GM12865 (cell line): Measurements from ENCODE around the gene NBPF4.

Experiments
- DNase-seq: peaks from one replicate; pipeline ENCODE4 v3.0.0; 2010; ENCODE audit warnings: low read depth
- H3K4me3 ChIP-seq: 2 replicates; pipeline ENCODE4 v1.5.1; 2011; ENCODE audit warnings: mild to moderate bottlenecking, low read depth, low read length, control low read depth
- CTCF ChIP-seq: IDR thresholded peaks from 2 replicates; pipeline ENCODE4 v1.5.1; 2011; ENCODE audit warnings: low read length, control low read depth, low read depth, inconsistent platforms; ENCODE audit not compliant: insufficient read depth; ENCODE audit errors: missing control alignments

The NBPF4 gene

GRCh38 chr1:108200687-108201051 lies 43.2 kb downstream of the NBPF4 start:
- peak; percentile 63 for DNase-seq
- TF ChIP-seq CTCF: peak; percentile 21
- peak overlapping the region; percentile 95 for H3K4me3 ChIP-seq

GRCh38 chr1:108199781-108200686 lies 43.8 kb downstream of the NBPF4 start, which contains the start of gene SLC25A24:
Gene SLC25A24, minus strand, starts transcription at chr1:108200343. Its CDS starts 205 bp downstream, at chr1:108200138.
- DNase-seq: peak; percentile 86
- H3K4me3 ChIP-seq: peak within 1 kb of the TSS; percentile 95
- no peak for TF ChIP-seq CTCF

GRCh38 chr1:108199201-108199691 lies 44.6 kb downstream of the NBPF4 start:
- TF ChIP-seq CTCF: no peak
- peak; percentile 15 for DNase-seq

GRCh38 chr1:108194051-108194450 lies 49.8 kb downstream of the NBPF4 start:
- TF ChIP-seq CTCF: no peak
- no peak overlapping the region for H3K4me3 ChIP-seq

More at GRCh38 chr1:108199201-108199691, 44.6 kb downstream of the NBPF4 start:
- peak overlapping the region; percentile 95 for H3K4me3 ChIP-seq

GRCh38 chr1:108193333-108193732 lies 50.5 kb downstream of the NBPF4 start:
- no peak overlapping the region for H3K4me3 ChIP-seq
- no peak for DNase-seq
- TF ChIP-seq CTCF: no peak

More at GRCh38 chr1:108194051-108194450, 49.8 kb downstream of the NBPF4 start:
- no peak for DNase-seq

GRCh38 chr1:108192581-108192980 lies 51.3 kb downstream of the NBPF4 start:
- no peak overlapping the region for H3K4me3 ChIP-seq
- no peak for TF ChIP-seq CTCF
- DNase-seq: no peak
